Cardiac muscle cell (in vitro differentiated cells and primary cell): Measurements from ENCODE around the gene CHSY1. TPM values are rescaled to one million over a fixed set of nuclear protein-coding genes. Genes with fewer than 3 reads are reported as not detected.
"Not testable (repeated sequence)": the region's sequence is repeated elsewhere in the genome, so short reads cannot be mapped to it uniquely, and the experiment has no call there.

Experiments
- DNase-seq, 2 donors: peaks; one replicate each; pipeline versions ENCODE4 v3.0.0 to v3.0.0-alpha.2; 2010 to 2017; ENCODE audit warnings: low read depth in 1 of 2, low spot score in 1 of 2
- H3K27ac ChIP-seq: fragments of 200-600 bp; sonication (generic); 2 replicates; pipeline ENCODE4 v1.5.1; 2016
- H3K27me3 ChIP-seq: fragments of 200-600 bp; sonication (generic); 2 replicates; pipeline ENCODE4 v1.6.0; 2016; ENCODE audit warnings: control low read depth
- H3K36me3 ChIP-seq: fragments of 200-600 bp; sonication (generic); 2 replicates; pipeline ENCODE4 v1.5.1; 2016; ENCODE audit warnings: control low read depth
- H3K4me1 ChIP-seq: fragments of 200-600 bp; sonication (generic); 2 replicates; pipeline ENCODE4 v1.8.1; 2017; ENCODE audit warnings: low read depth, mild to moderate bottlenecking, mixed run types
- H3K4me3 ChIP-seq: fragments of 200-600 bp; sonication (generic); 2 replicates; pipeline ENCODE4 v1.5.1; 2016; ENCODE audit warnings: mild to moderate bottlenecking
- H3K9me3 ChIP-seq: fragments of 200-600 bp; sonication (generic); 2 replicates; pipeline ENCODE4 v1.5.1; 2017; ENCODE audit warnings: low read depth, mild to moderate bottlenecking, control low read depth
- polyA plus RNA-seq: library from polyadenylated mRNA; unstranded; fragments of >200 nt; fragmentation: Nextera tagmentation; extraction: Ambion mirVana; gene quantifications from 2 replicates; pipeline ENCODE4 v1.2.1, GENCODE V29; 2016
- total RNA-seq: library from RNA; depleted of rRNA; stranded (reverse); fragments of >200 nt; gene quantifications from 2 replicates; pipeline ENCODE4 v1.2.3, GENCODE V29; 2016
- TF ChIP-seq, protein P1 (sequence below): IDR thresholded peaks from 2 replicates; pipeline ENCODE4 v1.5.1; 2012; ENCODE audit warnings: low read depth, mild to moderate bottlenecking, low read length

CHSY1 gene
- total and polyA plus RNA-seq, 2 experiments from 2014 or later: 30.3 to 33.4 TPM

DNA sequence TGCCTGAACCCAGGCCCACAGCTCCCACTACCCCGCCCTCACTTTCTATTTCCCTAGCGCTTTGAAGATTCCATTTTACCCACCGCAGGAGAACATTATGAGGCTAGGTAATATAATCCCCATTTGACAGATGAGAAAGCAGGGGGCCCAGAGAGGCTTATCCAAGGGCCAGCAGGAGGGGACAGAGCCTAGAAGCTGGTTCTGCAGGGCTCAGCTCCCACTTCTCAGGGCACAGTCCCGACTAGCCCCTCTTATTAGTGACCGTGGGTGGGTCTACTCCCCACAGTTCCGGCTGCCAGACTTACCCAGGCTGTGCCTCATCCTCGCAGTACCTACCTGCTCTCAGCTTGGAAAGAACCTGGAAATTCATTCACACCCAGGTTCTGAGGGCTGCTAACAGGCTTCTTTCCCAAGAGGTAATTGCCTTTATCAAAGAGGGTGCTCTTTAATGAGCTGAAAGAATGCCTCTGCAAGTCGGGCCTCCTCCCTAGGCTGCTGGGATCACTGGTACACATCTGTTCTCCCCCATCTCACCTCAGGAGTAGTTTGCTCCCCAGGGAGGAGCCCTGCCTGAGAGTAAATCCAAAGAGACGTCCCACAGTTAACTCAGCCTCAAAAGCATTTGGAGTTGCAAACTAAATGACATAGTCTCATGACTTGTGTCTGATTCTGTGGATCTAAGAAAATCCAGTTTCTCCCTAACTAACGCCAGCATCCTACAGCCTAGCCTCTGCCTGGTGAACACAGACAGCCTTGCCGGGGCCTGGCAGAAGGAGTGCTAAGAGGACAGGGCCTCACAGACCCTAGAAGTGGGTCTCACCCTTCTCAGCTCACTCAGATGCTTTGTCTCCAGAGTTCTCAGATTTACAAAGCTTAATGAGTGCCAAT, 125.0 kb downstream of the CHSY1 start:
- H3K4me1 ChIP-seq: peaks cover 12% of the 10 kb centered on the region
- H3K36me3 ChIP-seq: no peaks in the 10 kb centered on the region
- TF ChIP-seq, protein P1, sequence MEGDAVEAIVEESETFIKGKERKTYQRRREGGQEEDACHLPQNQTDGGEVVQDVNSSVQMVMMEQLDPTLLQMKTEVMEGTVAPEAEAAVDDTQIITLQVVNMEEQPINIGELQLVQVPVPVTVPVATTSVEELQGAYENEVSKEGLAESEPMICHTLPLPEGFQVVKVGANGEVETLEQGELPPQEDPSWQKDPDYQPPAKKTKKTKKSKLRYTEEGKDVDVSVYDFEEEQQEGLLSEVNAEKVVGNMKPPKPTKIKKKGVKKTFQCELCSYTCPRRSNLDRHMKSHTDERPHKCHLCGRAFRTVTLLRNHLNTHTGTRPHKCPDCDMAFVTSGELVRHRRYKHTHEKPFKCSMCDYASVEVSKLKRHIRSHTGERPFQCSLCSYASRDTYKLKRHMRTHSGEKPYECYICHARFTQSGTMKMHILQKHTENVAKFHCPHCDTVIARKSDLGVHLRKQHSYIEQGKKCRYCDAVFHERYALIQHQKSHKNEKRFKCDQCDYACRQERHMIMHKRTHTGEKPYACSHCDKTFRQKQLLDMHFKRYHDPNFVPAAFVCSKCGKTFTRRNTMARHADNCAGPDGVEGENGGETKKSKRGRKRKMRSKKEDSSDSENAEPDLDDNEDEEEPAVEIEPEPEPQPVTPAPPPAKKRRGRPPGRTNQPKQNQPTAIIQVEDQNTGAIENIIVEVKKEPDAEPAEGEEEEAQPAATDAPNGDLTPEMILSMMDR: no peak
- H3K9me3 ChIP-seq: no peaks in the 10 kb centered on the region
- no peaks in the 10 kb centered on the region for H3K27me3 ChIP-seq
- no peak overlapping the region for H3K4me3 ChIP-seq
- H3K27ac ChIP-seq: peak overlapping the region; percentile 77
- DNase-seq: peak in 1 of 2 donors; percentile 53

DNA sequence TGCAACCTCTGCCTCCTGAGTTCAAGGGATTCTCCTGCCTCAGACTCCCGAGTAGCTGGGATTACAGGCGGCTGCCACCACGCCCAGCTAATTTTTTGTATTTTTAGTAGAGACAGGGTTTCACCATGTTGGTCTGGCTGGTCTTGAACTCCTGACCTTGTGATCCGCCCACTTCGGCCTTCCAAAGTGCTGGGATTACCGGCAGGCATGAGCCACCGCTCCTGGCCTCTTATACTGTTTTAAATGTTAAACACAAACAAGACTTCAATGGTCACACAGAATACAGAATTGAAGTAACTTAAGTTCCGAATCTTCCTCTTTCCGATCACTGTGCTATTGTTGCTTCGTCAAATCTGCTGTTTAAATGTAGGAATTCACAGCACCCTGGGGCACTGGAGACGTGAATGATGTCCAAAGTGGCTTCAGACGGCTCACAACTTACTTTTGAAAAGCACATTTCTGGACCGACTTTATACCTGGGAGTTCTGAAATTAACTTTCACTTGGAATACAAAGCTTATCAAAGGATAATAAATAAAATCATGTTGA, 125.9 kb downstream of the CHSY1 start:
- DNase-seq, H3K27ac ChIP-seq: not testable (repeated sequence)

More for the DNA sequence above, 125.9 kb downstream of the CHSY1 start:
- H3K4me1 ChIP-seq: peaks cover 21% of the 10 kb centered on the region
- not testable (repeated sequence) for H3K27me3 ChIP-seq, H3K4me3 ChIP-seq, H3K9me3 ChIP-seq, H3K36me3 ChIP-seq

Other genes starting within 250 kb of the CHSY1 start
- gene SELENOS, start 25.4 kb upstream of the CHSY1 start, total RNA-seq: 48.3 and 49.0 TPM in 2 replicates
- gene SELENOS, start 25.4 kb upstream of the CHSY1 start, polyA plus RNA-seq: 78.0 and 103 TPM in 2 replicates
- gene SNRPA1, start 43.2 kb upstream of the CHSY1 start, total RNA-seq: 36.6 and 43.1 TPM in 2 replicates
- 131 and 168 TPM in 2 replicates for gene SNRPA1, start 43.2 kb upstream of the CHSY1 start, polyA plus RNA-seq
- 6.4 and 6.6 TPM in 2 replicates for gene PCSK6, start 237.7 kb upstream of the CHSY1 start, total RNA-seq
- gene PCSK6, start 237.7 kb upstream of the CHSY1 start, polyA plus RNA-seq: 4.8 and 8.1 TPM in 2 replicates